Natural killer cell (primary cell): ENCODE data around the gene AGBL5. TPM values are rescaled to one million over a fixed set of nuclear protein-coding genes. Genes with fewer than 3 reads are reported as not detected.

Source experiments
- ATAC-seq, 3 donors: fragments of 150-1000 bp in 2 of 3; fragments of 200-7000 bp in 1 of 3; cut with Tn5 transposase; 1 replicate in 1 of 3; 2 replicates in 2 of 3; pipeline ENCODE4 v1.10.0; 2021; ENCODE audit warnings: mild to moderate bottlenecking in 2 of 3, moderate library complexity in 2 of 3
- DNase-seq, 2 donors: peaks; one replicate each; pipeline versions ENCODE4 v3.0.0 to v3.0.0-alpha.2; 2013 to 2021; ENCODE audit warnings: mixed read lengths in 1 of 2
- H3K27ac ChIP-seq: one replicate; pipeline ENCODE4 v1.5.1; 2013; ENCODE audit warnings: mild to moderate bottlenecking, low read length
- H3K27me3 ChIP-seq: one replicate; pipeline ENCODE4 v1.6.1; 2013; ENCODE audit warnings: low read length; ENCODE audit not compliant: control insufficient read depth, insufficient read depth
- H3K36me3 ChIP-seq: one replicate; pipeline ENCODE4 v1.6.1; 2013; ENCODE audit warnings: low read length; ENCODE audit not compliant: control insufficient read depth, insufficient read depth
- H3K4me1 ChIP-seq: one replicate; pipeline ENCODE4 v1.6.1; 2013; ENCODE audit warnings: low read length; ENCODE audit not compliant: control insufficient read depth, insufficient read depth
- H3K4me3 ChIP-seq: one replicate; pipeline ENCODE4 v1.5.1; 2013; ENCODE audit warnings: low read length
- H3K9me3 ChIP-seq: one replicate; pipeline ENCODE4 v1.6.1; 2013; ENCODE audit warnings: low read length; ENCODE audit not compliant: control insufficient read depth, insufficient read depth
- H3K27ac Mint-ChIP-seq, 2 donors: one replicate each; pipeline ENCODE4 v1.8.0; 2022; ENCODE audit warnings: mild to moderate bottlenecking in 2 of 2, mixed read lengths in 2 of 2, moderate library complexity in 1 of 2
- H3K27me3 Mint-ChIP-seq, 2 donors: one replicate each; pipeline ENCODE4 v1.8.0; 2022; ENCODE audit warnings: low read depth in 2 of 2, mixed read lengths in 2 of 2
- H3K36me3 Mint-ChIP-seq: one replicate; pipeline ENCODE4 v1.8.0; 2022; ENCODE audit warnings: mixed read lengths
- H3K4me1 Mint-ChIP-seq, 2 donors: one replicate each; pipeline ENCODE4 v1.8.0; 2022; ENCODE audit warnings: mixed read lengths in 2 of 2
- H3K4me3 Mint-ChIP-seq: one replicate; pipeline ENCODE4 v1.8.0; 2022; ENCODE audit warnings: mild to moderate bottlenecking, moderate library complexity, mixed read lengths
- H3K9me3 Mint-ChIP-seq, 2 donors: one replicate each; pipeline ENCODE4 v1.8.0; 2022; ENCODE audit warnings: mixed read lengths in 2 of 2
- WGBS: methylation state at CpG from one replicate; pipeline ENCODE4 v1.1.7; 2013; ENCODE audit warnings: missing lambda C conversion rate; ENCODE audit not compliant: insufficient coverage; 5-methylcytosine and 5-hydroxymethylcytosine counted together
- intact Hi-C: fragments of 100-400 bp; cut with micrococcal nuclease; formaldehyde crosslinking; loops from one replicate; pipeline ENCODE4 v1.14.2; 2022
- total RNA-seq, 4 donors: library from RNA; stranded (reverse); fragments of 120-200 nt in 1 of 4; gene quantifications; one replicate each; pipeline versions ENCODE4 v1.2.3 to v1.2.4, GENCODE V29; 2013 to 2022
- TF ChIP-seq, protein P1 (sequence below): fragments of 200-600 bp; IDR thresholded peaks from one replicate; pipeline ENCODE4 v1.8.0; 2022; ENCODE audit warnings: antibody characterized with exemption

Gene AGBL5
- total RNA-seq, 3 donors from 2014 or later (not counting 1 experiment from before 2014, with no cell fraction given), result 10.0 to 12.0 (median 10.8) TPM

DNA sequence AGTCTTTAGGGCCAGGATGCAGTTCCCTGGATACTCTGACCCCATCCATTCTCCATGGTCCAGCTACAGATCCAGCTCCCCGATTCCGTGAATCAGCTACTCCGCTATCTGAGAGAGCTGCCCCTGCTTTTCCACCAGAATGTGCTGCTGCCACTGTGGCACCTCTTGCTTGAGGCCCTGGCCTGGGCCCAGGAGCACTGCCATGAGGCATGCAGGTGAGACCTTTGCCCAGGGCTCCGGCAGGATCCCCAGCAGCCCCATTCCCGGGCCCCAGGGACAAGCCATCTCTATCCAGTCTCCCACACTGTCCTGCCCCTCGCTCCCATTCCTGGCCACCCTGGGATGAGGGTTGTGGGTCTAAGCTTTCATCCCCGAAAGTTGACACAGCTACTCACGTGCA is 11.2 kb upstream of the AGBL5 start:
- 98% methylated on average over 8 of the region's 8 CpGs for WGBS
- Mint-ChIP-seq H3K4me3 (no peak overlapping the region), H3K27me3 (no peaks in the 10 kb centered on the region), H3K9me3 (no peaks in the 10 kb centered on the region), H3K4me1 (peaks cover 0 to 23% of the 10 kb centered on the region in 2 donors), H3K27ac (no peak overlapping the region), H3K36me3 (peaks cover 11% of the 10 kb centered on the region)
- H3K36me3 ChIP-seq, result peaks cover 61% of the 10 kb centered on the region
- no peak overlapping the region for H3K27ac ChIP-seq
- H3K9me3 ChIP-seq, result no peaks in the 10 kb centered on the region
- H3K27me3 ChIP-seq, result no peaks in the 10 kb centered on the region
- no peak for ATAC-seq
- TF ChIP-seq, protein P1, sequence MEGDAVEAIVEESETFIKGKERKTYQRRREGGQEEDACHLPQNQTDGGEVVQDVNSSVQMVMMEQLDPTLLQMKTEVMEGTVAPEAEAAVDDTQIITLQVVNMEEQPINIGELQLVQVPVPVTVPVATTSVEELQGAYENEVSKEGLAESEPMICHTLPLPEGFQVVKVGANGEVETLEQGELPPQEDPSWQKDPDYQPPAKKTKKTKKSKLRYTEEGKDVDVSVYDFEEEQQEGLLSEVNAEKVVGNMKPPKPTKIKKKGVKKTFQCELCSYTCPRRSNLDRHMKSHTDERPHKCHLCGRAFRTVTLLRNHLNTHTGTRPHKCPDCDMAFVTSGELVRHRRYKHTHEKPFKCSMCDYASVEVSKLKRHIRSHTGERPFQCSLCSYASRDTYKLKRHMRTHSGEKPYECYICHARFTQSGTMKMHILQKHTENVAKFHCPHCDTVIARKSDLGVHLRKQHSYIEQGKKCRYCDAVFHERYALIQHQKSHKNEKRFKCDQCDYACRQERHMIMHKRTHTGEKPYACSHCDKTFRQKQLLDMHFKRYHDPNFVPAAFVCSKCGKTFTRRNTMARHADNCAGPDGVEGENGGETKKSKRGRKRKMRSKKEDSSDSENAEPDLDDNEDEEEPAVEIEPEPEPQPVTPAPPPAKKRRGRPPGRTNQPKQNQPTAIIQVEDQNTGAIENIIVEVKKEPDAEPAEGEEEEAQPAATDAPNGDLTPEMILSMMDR, result no peak
- H3K4me1 ChIP-seq, result peaks cover 8% of the 10 kb centered on the region
- no peak for DNase-seq
- intact Hi-C loops, result no loop called here
- no peak overlapping the region for H3K4me3 ChIP-seq

DNA sequence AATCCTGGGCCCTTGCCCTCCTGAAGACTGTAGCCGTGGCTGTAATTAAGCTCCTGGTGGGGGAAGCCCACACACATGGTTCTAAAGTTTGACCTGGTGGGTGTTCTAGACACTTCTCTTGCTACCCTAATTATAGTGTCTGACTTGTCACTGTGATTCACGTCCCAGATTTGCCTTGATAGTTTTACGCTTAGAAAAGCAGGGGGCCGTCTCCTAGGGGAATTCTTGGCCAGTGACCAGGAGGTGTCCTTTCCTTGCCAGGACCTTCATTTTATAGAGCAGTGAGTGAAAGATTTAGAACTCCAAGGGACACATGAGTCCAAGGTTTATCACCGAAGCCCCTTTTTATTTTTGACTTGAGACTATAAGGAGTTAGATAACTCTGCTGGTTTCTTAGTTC is 9.7 kb upstream of the AGBL5 start:
- Mint-ChIP-seq H3K36me3 (peaks cover 11% of the 10 kb centered on the region), H3K27ac (peak overlapping the region; percentile 17 to 68), H3K9me3 (no peaks in the 10 kb centered on the region), H3K4me1 (peaks cover 0 to 10% of the 10 kb centered on the region in 2 donors), H3K4me3 (no peak overlapping the region), H3K27me3 (no peaks in the 10 kb centered on the region)
- peaks cover 46% of the 10 kb centered on the region for H3K36me3 ChIP-seq
- TF ChIP-seq, protein P1, result no peak
- H3K27me3 ChIP-seq, result no peaks in the 10 kb centered on the region
- no peak for ATAC-seq
- H3K9me3 ChIP-seq, result no peaks in the 10 kb centered on the region
- intact Hi-C loops, result no loop called here
- 85% methylated on average over 5 of the region's 5 CpGs for WGBS
- peaks cover 8% of the 10 kb centered on the region for H3K4me1 ChIP-seq
- DNase-seq, result no peak
- peak overlapping the region; percentile 69 for H3K27ac ChIP-seq
- no peak overlapping the region for H3K4me3 ChIP-seq

DNA sequence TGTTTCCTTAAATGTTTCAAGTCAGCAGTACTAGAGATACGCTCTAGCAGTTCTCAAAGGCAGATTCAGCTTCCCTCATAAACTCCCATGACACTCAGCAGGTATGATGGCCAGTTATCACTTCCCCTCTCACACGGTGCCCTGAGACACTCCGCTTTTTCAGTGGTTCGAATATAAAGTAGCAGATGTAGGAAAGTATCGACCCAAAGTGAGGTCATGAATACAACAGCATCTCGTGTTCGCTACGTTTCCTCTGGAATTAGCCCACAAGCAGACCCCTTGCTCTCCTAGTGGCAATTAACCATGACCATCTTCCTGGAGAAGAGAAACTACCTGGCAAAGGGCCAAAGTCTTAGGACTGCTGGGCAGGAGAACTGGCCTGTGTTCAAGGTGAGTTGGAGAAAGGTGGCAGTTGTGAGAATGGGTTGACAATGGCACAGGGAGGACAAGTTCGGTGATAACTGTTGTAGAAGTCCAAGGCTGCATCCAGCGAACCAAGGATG is 9.3 kb upstream of the AGBL5 start:
- Mint-ChIP-seq H3K4me1 (peaks cover 0 to 10% of the 10 kb centered on the region in 2 donors), H3K27me3 (no peaks in the 10 kb centered on the region), H3K9me3 (no peaks in the 10 kb centered on the region), H3K27ac (peak overlapping the region; percentile 17 to 68), H3K4me3 (no peak overlapping the region), H3K36me3 (peaks cover 11% of the 10 kb centered on the region)
- intact Hi-C loops, result no loop called here
- H3K27ac ChIP-seq, result peak overlapping the region; percentile 66
- ATAC-seq (no peak), DNase-seq (no peak)
- no peaks in the 10 kb centered on the region for H3K9me3 ChIP-seq
- H3K36me3 ChIP-seq, result peaks cover 42% of the 10 kb centered on the region
- no peaks in the 10 kb centered on the region for H3K27me3 ChIP-seq
- H3K4me1 ChIP-seq, result peaks cover 8% of the 10 kb centered on the region
- TF ChIP-seq, protein P1, result no peak
- WGBS, result 76% methylated on average over 10 of the region's 10 CpGs
- H3K4me3 ChIP-seq, result no peak overlapping the region
